HEK293 (cell line): ENCODE measurements around the gene MRPL33.

Experiments
- CTCF ChIP-seq: fragments of 450-650 bp; formaldehyde crosslinking; IDR thresholded peaks from 2 replicates; pipeline ENCODE4 v1.5.1; 2016; ENCODE audit warnings: missing biosample characterization, missing genetic modification characterization
- YY1 ChIP-seq: fragments of 450-650 bp; formaldehyde crosslinking; IDR thresholded peaks from 2 replicates; pipeline ENCODE4 v1.5.1; 2018; ENCODE audit warnings: missing biosample characterization, missing genetic modification characterization
- ZBTB44 ChIP-seq: fragments of 450-650 bp; IDR thresholded peaks from 2 replicates; pipeline ENCODE4 v1.5.1; 2018; ENCODE audit warnings: missing biosample characterization, mild to moderate bottlenecking, missing genetic modification characterization
- ZNF248 ChIP-seq: fragments of 450-650 bp; formaldehyde crosslinking; IDR thresholded peaks from 2 replicates; pipeline ENCODE4 v1.5.1; 2017; ENCODE audit warnings: missing biosample characterization, missing genetic modification characterization
- ZNF266 ChIP-seq: fragments of 450-650 bp; formaldehyde crosslinking; IDR thresholded peaks from 2 replicates; pipeline ENCODE4 v1.5.1; 2016; ENCODE audit warnings: missing biosample characterization, missing genetic modification characterization, low read depth
- ZNF48 ChIP-seq: fragments of 450-650 bp; formaldehyde crosslinking; IDR thresholded peaks from 2 replicates; pipeline ENCODE4 v1.5.1; 2016; ENCODE audit warnings: missing biosample characterization, missing genetic modification characterization
- ZNF585B ChIP-seq: fragments of 450-650 bp; formaldehyde crosslinking; IDR thresholded peaks from 2 replicates; pipeline ENCODE4 v1.5.1; 2016; ENCODE audit warnings: missing biosample characterization, missing genetic modification characterization

- TF ChIP-seq CTCF (tag by site-specific recombination) (no peak), ZNF248 (tag by site-specific recombination) (no peak), ZBTB44 (tag by site-specific recombination) (no peak), ZNF585B (no peak), ZNF48 (tag by site-specific recombination) (no peak), ZNF266 (tag by site-specific recombination) (no peak), YY1 (no peak)
Observed at GRCh38 chr2:27810455-27810854, 38.9 kb downstream of the MRPL33 start.
